OCI-LY3 (cell line): ENCODE data around the gene MYT1.

Experiments used
- H2AFZ ChIP-seq: fragments of 200-600, 300-600 bp; shearing (Covaris generic); 2 replicates; pipeline ENCODE4 v1.6.0; 2014; ENCODE audit warnings: antibody characterized with exemption, low read depth, low read length
- H3K27ac ChIP-seq: fragments of 200-600, 300-600 bp; sonication (generic); 2 replicates; pipeline ENCODE4 v1.5.1; 2014; ENCODE audit warnings: mild to moderate bottlenecking, low read length, moderate library complexity, mixed read lengths
- H3K27me3 ChIP-seq: fragments of 200-600, 300-600 bp; sonication (generic); 2 replicates; pipeline ENCODE4 v1.6.1; 2014; ENCODE audit warnings: low read depth, low read length, mixed read lengths
- H3K36me3 ChIP-seq: fragments of 200-600, 300-600 bp; sonication (generic); replicated peaks from 2 replicates; pipeline ENCODE3; 2014; ENCODE audit warnings: low read depth, low read length, mixed read lengths
- H3K4me1 ChIP-seq: fragments of 300-600, 200-600 bp; sonication (generic); 2 replicates; pipeline ENCODE4 v1.6.1; 2014; ENCODE audit warnings: low read length, mixed read lengths
- H3K4me2 ChIP-seq: fragments of 200-600, 300-600 bp; sonication (generic); 2 replicates; pipeline ENCODE4 v1.6.1; 2014; ENCODE audit warnings: low read length, mixed read lengths
- H3K4me3 ChIP-seq: fragments of 300-600, 200-600 bp; sonication (generic); 2 replicates; pipeline ENCODE4 v1.5.1; 2014; ENCODE audit warnings: antibody characterized with exemption, mild to moderate bottlenecking, low read length, moderate library complexity
- H3K79me2 ChIP-seq: fragments of 300-600, 200-600 bp; shearing (Covaris generic); 2 replicates; pipeline ENCODE4 v1.6.1; 2014; ENCODE audit warnings: mild to moderate bottlenecking, low read length, mixed read lengths
- H3K9ac ChIP-seq: fragments of 300-600, 200-600 bp; shearing (Covaris generic); 2 replicates; pipeline ENCODE4 v1.6.0; 2014; ENCODE audit warnings: mild to moderate bottlenecking, low read length, moderate library complexity
- H3K9me3 ChIP-seq: fragments of 200-600, 300-600 bp; shearing (Covaris generic); 2 replicates; pipeline ENCODE4 v1.6.1; 2014; ENCODE audit warnings: low read length, mixed read lengths; ENCODE audit not compliant: insufficient read depth
- H4K20me1 ChIP-seq: fragments of 200-600, 300-600 bp; sonication (generic); 2 replicates; pipeline ENCODE4 v1.6.1; 2016; ENCODE audit warnings: low read length, mixed read lengths; ENCODE audit not compliant: insufficient read depth
- CTCF ChIP-seq: fragments of 200-600, 300-600 bp; sonication (generic); IDR thresholded peaks from 2 replicates; pipeline ENCODE4 v1.5.1; 2014; ENCODE audit warnings: antibody characterized with exemption, low read length, low read depth
- EZH2phosphoT487 ChIP-seq: fragments of 200-600 bp; shearing (Covaris generic); IDR thresholded peaks from 2 replicates; pipeline ENCODE4 v1.6.1; 2018; ENCODE audit warnings: antibody characterized with exemption, mixed run types, low read depth

Gene MYT1

GRCh38 chr20:64156136-64156885 lies 7.9 kb upstream of the MYT1 start:
- H3K27me3 ChIP-seq = no peaks in the 10 kb centered on the region
- H3K27ac ChIP-seq = no peak overlapping the region
- no peaks in the 10 kb centered on the region for H3K79me2 ChIP-seq
- no peaks in the 10 kb centered on the region for H4K20me1 ChIP-seq
- H3K4me2 ChIP-seq = no peak overlapping the region
- no peak overlapping the region for H2AFZ ChIP-seq
- TF ChIP-seq CTCF (no peak), EZH2phosphoT487 (no peak)
- H3K4me1 ChIP-seq = no peaks in the 10 kb centered on the region
- no peak overlapping the region for H3K9ac ChIP-seq
- no peaks in the 10 kb centered on the region for H3K9me3 ChIP-seq
- no peak overlapping the region for H3K4me3 ChIP-seq
- H3K36me3 ChIP-seq = no peaks in the 10 kb centered on the region

- Histone ChIP-seq H3K9ac (no peak overlapping the region), H2AFZ (no peak overlapping the region), H3K36me3 (no peaks in the 10 kb centered on the region), H3K9me3 (no peaks in the 10 kb centered on the region), H3K27ac (no peak overlapping the region), H4K20me1 (peaks cover 3% of the 10 kb centered on the region; the same call in 1 of the 2 replicates), H3K4me2 (no peak overlapping the region), H3K79me2 (no peaks in the 10 kb centered on the region), H3K27me3 (peaks cover 8% of the 10 kb centered on the region), H3K4me3 (no peak overlapping the region), H3K4me1 (no peaks in the 10 kb centered on the region)
- TF ChIP-seq EZH2phosphoT487 = no peak
These were observed 7.1 kb upstream of the MYT1 start for GRCh38 chr20:64156886-64157875.

GRCh38 chr20:64157878-64158277 lies 6.4 kb upstream of the MYT1 start:
- H4K20me1 ChIP-seq = peaks cover 9% of the 10 kb centered on the region
- H3K9ac ChIP-seq = no peak overlapping the region
- no peaks in the 10 kb centered on the region for H3K36me3 ChIP-seq
- H3K27ac ChIP-seq = no peak overlapping the region
- no peak overlapping the region for H3K4me3 ChIP-seq
- no peak overlapping the region for H3K4me2 ChIP-seq
- no peaks in the 10 kb centered on the region for H3K79me2 ChIP-seq
- TF ChIP-seq CTCF (no peak), EZH2phosphoT487 (no peak)
- H2AFZ ChIP-seq = no peak overlapping the region
- no peaks in the 10 kb centered on the region for H3K9me3 ChIP-seq
- peaks cover 15% of the 10 kb centered on the region for H3K27me3 ChIP-seq
- H3K4me1 ChIP-seq = no peaks in the 10 kb centered on the region

- no peak overlapping the region for H3K4me2 ChIP-seq
- peaks cover 12% of the 10 kb centered on the region for H4K20me1 ChIP-seq
- TF ChIP-seq EZH2phosphoT487 = no peak
- TF ChIP-seq CTCF = no peak
- no peak overlapping the region for H3K27ac ChIP-seq
- H3K4me3 ChIP-seq = no peak overlapping the region
- no peak overlapping the region for H2AFZ ChIP-seq
- H3K4me1 ChIP-seq = no peaks in the 10 kb centered on the region
- peaks cover 22% of the 10 kb centered on the region for H3K27me3 ChIP-seq
- H3K79me2 ChIP-seq = no peaks in the 10 kb centered on the region
- H3K36me3 ChIP-seq = no peaks in the 10 kb centered on the region
- H3K9ac ChIP-seq = no peak overlapping the region
- no peaks in the 10 kb centered on the region for H3K9me3 ChIP-seq
These were observed 5.6 kb upstream of the MYT1 start for GRCh38 chr20:64158346-64159285.
